Activated T-cell treated with anti-CD3 and anti-CD28 coated beads, Interleukin-2, amount 50 U/mL, for 72 hours (primary cell): Measurements from ENCODE around the gene ZBTB17. TPM values are rescaled to one million over a fixed set of nuclear protein-coding genes. Genes with fewer than 3 reads are reported as not detected.

Experiments used
- ATAC-seq, 2 donors: fragments of 150-1000 bp; cut with Tn5 transposase; replicated peaks in 1 of 2; 2 replicates each; pipeline ENCODE4 v1.10.0; 2021; ENCODE audit warnings: moderate library complexity in 2 of 2, mild to moderate bottlenecking in 1 of 2
- DNase-seq, 2 donors: peaks; one replicate each; pipeline ENCODE4 v3.0.0; 2021 to 2022; ENCODE audit warnings: mixed read lengths in 1 of 2
- H3K27ac Mint-ChIP-seq: one replicate; pipeline ENCODE4 v1.8.0; 2022; ENCODE audit warnings: mild to moderate bottlenecking, moderate library complexity, mixed read lengths
- H3K27me3 Mint-ChIP-seq: one replicate; pipeline ENCODE4 v1.8.0; 2022; ENCODE audit warnings: low read depth, mixed read lengths
- H3K36me3 Mint-ChIP-seq, 2 donors: one replicate each; pipeline ENCODE4 v1.8.0; 2022; ENCODE audit warnings: mixed read lengths in 2 of 2, mild to moderate bottlenecking in 1 of 2; ENCODE audit not compliant: insufficient read depth in 2 of 2
- H3K4me1 Mint-ChIP-seq: one replicate; pipeline ENCODE4 v1.8.0; 2022; ENCODE audit warnings: low read depth, mixed read lengths
- H3K4me3 Mint-ChIP-seq, 2 donors: one replicate each; pipeline ENCODE4 v1.8.0; 2022; ENCODE audit warnings: mild to moderate bottlenecking in 2 of 2, mixed read lengths in 2 of 2, moderate library complexity in 2 of 2
- H3K9me3 Mint-ChIP-seq, 2 donors: one replicate each; pipeline ENCODE4 v1.8.0; 2022; ENCODE audit warnings: mixed read lengths in 2 of 2
- total RNA-seq, 2 donors: library from RNA; stranded (reverse); gene quantifications; one replicate each; pipeline ENCODE4 v1.2.3, GENCODE V29; 2022

The ZBTB17 gene
- total RNA-seq, 2 donors from 2014 or later: 76.0 to 84.1 TPM

DNA sequence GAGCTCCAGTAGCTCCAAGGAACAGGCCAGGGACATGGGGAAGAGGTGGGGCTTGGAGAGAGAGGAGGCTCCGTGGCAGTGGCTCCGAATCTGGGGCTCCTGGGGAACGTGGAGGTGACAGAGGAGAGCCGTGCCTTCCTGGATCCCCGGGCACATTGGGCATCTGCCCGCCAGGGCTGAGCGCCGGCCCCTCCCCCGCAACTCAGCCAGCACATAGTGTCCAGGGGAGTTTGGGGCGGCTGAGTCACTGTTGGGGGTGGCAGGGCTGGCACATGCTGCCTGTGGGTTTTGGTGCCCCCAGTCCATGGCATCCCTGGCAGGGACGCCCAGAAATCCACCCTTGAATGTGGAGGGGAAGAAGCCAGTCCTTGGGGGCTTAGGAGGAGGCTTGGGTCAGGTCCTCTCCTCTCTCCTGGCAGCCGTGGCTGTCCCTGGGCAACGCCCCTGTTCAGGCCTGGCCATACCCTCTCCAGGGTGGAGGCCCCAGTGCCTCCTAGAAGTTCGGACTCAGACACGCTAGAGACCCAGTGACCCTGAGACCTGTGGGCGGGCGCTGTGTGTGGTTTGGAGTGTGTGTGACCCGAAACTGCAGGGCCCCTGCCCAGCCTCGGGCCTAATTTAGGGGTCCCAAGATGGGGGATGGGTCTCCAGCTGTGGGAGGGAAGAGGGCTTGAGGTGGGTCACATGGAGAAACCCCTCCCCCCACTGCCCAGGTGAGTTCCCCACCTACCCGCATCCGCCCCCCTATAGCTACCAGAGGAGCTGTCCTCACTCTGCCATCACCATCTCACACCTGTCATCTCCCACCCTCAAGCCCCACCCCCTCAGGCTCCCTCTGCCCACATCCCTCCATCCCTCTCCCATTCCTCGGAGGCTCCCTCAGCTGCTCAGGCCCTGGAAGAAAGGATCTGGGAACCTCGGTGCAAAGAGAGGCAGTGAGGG, 40.3 kb upstream of the ZBTB17 start:
- Mint-ChIP-seq H3K9me3 (no peaks in the 10 kb centered on the region), H3K27me3 (peaks cover 15% of the 10 kb centered on the region), H3K36me3 (no peaks in the 10 kb centered on the region), H3K27ac (no peak overlapping the region), H3K4me1 (peaks cover 5% of the 10 kb centered on the region), H3K4me3 (no peak overlapping the region)
- DNase-seq (no peak), ATAC-seq (no peak)

DNA sequence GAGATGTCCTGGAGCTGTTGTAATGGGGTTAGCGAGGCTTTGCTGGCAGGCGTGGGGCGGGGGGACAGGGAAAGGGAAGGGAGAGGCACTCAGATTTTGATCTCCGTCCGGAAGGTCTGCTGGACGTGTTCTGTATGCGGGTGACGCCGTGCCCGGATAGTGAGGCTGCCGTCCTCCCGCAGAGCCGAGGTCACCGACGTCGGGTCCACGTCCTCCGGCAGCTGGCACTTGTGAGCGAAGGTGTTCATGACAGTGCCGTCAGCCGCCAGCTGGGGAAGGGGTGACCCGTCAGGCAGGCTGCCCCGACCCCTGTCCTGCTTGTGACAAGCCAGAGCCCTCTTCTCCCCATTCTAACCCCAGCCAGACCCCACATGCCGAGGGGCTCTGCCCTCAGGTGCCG, 39.6 kb upstream of the ZBTB17 start:
- Mint-ChIP-seq H3K27ac (no peak overlapping the region), H3K4me3 (no peak overlapping the region), H3K27me3 (peaks cover 15% of the 10 kb centered on the region), H3K36me3 (no peaks in the 10 kb centered on the region), H3K9me3 (no peaks in the 10 kb centered on the region), H3K4me1 (peaks cover 5% of the 10 kb centered on the region)
- ATAC-seq (no peak), DNase-seq (no peak)

DNA sequence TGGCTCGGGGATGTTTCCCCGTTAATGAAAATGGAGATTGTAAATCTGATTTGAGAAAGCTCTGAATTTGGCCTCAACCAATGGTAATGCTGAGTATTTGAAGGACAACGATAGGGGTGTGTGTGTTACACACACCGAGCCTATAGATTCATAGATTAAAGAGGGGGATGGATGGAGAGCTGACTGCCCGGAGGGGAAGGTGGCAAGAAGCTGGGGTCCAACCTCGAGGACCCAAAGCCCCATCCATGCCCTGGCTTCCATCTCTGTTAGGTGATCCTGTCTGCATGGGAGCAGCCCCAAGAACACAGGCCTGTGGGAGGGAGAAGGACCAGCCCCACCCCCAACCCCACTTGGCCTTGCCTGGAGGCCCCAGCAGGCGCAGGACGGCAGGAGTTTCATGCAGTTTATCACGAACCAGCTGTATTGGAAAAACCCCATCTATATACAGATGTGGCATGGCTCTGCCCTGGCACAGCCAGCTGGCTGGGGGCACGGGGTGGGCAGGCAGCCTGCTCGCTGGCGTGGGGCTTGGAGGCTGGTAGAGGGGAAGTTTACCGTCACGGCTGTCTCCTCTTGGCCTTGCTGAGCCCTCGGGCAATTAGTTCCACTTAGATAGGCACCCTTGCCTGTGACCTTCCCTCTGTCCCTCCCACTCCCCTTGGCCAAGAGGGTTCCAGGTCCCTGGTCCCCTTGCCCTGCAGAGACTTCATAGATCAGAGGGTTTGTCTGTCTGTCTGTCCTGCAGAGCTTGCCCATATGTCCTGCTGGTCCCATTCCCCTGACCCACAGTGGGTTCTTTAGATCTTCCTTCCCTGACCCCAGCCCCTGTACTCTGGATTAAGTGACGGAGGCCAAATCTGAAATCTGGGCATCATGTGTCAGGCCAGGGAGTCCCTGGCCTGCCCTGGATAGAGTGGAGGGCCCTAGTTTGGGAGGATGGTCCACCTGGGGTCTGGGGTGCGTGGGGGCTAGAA, 38.9 kb upstream of the ZBTB17 start:
- Mint-ChIP-seq H3K27me3 (peaks cover 15% of the 10 kb centered on the region), H3K9me3 (no peaks in the 10 kb centered on the region), H3K36me3 (no peaks in the 10 kb centered on the region), H3K4me3 (no peak overlapping the region), H3K27ac (no peak overlapping the region), H3K4me1 (peaks cover 5% of the 10 kb centered on the region)
- no peak for DNase-seq
- ATAC-seq: no peak

DNA sequence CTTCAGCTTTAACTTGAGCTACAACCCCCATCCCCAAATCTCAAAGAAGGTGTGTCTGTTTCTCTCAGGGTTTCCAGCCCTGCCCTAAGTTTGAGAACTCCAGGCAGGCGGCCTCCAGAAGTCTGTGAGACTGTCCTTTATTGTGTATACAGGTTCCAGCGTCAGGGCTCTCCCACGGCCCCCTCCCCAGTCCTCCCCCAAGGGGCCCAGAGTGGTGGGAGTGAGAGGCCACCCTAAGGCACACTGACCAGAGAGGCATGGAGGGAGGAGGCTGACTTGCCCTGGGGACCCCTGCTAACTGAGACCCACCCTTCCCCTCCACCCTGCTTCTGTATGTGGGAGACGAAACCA, 38.0 kb upstream of the ZBTB17 start:
- DNase-seq: no peak
- Mint-ChIP-seq H3K9me3 (no peaks in the 10 kb centered on the region), H3K27ac (no peak overlapping the region), H3K36me3 (no peaks in the 10 kb centered on the region), H3K4me3 (peak overlapping the region in 1 of 2 donors; percentile 61), H3K27me3 (peaks cover 15% of the 10 kb centered on the region), H3K4me1 (peaks cover 5% of the 10 kb centered on the region)
- ATAC-seq: no peak

- Mint-ChIP-seq H3K4me1 (peaks cover 5% of the 10 kb centered on the region), H3K9me3 (no peaks in the 10 kb centered on the region), H3K27ac (no peak overlapping the region), H3K27me3 (peaks cover 15% of the 10 kb centered on the region), H3K4me3 (peak overlapping the region in 1 of 2 donors; percentile 61), H3K36me3 (no peaks in the 10 kb centered on the region)
- DNase-seq (peak; percentile 50 to 58), ATAC-seq (peak; percentile 67 to 73)
These were observed 37.5 kb upstream of the ZBTB17 start for GRCh38 chr1:16013220-16013907.

DNA sequence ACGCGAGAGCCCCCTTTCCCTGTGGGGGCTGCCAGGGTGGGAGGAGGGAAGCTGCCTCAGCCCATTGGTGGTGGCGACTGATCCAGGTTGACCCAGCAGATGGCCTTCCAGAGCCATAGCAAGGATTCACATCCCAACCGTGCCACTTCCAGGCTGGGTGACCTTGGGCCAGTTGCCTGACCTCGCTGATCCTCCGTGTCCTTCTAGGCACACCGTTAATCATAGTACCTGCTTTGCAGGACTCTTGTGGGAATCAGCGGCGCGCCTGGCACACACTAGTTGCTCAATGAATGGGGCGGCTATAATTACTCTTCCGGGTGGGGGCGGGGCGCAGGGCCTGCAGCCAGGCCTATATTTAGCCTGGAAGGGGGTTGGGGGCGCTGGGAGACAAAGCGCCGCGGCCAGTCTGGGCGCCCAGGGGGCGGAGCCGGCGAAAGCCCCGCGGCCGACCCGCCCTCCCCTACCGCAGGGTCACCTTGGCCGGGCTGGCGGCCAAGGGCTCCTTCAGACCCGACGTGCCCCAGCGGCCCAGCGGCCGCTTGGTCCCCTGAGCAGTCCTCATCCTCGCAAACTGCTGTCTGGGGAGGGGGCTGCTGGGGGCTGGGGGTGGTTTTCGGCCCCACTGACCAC, 36.8 kb upstream of the ZBTB17 start:
- ATAC-seq (peak; percentile 45 to 55), DNase-seq (peak; percentile 31 to 36)
- Mint-ChIP-seq H3K27ac (no peak overlapping the region), H3K9me3 (no peaks in the 10 kb centered on the region), H3K27me3 (peaks cover 15% of the 10 kb centered on the region), H3K4me3 (peak overlapping the region; percentile 32 to 61), H3K36me3 (no peaks in the 10 kb centered on the region), H3K4me1 (peaks cover 5% of the 10 kb centered on the region)

GRCh38 chr1:16011936-16012589, 36.2 kb upstream of the ZBTB17 start:
- Mint-ChIP-seq H3K4me3 (peak overlapping the region; percentile 32 to 61), H3K9me3 (no peaks in the 10 kb centered on the region), H3K27me3 (peaks cover 15% of the 10 kb centered on the region), H3K36me3 (no peaks in the 10 kb centered on the region), H3K4me1 (peaks cover 8% of the 10 kb centered on the region), H3K27ac (no peak overlapping the region)
- no peak for DNase-seq
- no peak for ATAC-seq

DNA sequence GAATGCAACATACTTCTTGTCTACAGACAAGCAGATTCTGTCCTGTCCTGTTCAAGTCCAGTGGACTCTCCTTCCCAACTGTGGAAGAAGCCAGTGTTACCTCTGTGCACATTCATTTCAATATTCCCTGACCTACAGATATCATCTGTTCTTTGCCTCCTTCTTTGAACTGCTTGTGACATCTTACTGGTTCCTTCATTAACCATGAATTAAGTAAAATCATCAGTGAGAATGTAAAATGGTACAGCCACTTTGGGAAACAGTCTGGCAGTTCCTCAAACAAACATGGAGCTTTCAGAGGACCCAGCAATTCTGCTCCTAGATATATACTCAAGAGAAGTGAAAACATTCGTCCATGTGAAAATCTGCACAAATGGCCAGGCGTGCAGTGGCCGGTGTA, 34.9 kb upstream of the ZBTB17 start:
- Mint-ChIP-seq H3K27ac (no peak overlapping the region), H3K4me1 (peaks cover 18% of the 10 kb centered on the region), H3K36me3 (no peaks in the 10 kb centered on the region), H3K9me3 (no peaks in the 10 kb centered on the region), H3K27me3 (peaks cover 15% of the 10 kb centered on the region), H3K4me3 (no peak overlapping the region)
- ATAC-seq: no peak
- DNase-seq: no peak

DNA sequence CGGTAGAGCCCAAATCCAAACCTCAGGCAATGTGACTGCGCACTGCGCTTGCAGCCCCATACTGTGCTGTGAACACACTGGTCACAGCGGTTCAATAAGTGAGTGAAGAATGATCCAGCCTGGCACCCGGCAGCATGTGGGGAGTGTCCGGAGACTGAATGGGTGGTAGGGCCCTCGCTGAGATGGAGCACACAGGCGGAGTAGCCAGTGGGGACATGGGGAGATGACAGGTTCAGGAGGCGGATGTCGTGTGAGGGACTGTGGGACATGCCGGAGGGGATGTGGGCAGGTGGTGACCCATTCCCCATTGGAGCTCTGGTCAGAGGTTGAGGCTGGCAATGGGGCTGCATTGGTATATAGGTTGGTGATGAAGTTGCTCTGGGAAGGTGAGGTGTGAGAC, 33.8 kb upstream of the ZBTB17 start:
- ATAC-seq: no peak
- H3K36me3 Mint-ChIP-seq: no peaks in the 10 kb centered on the region
- H3K4me3 Mint-ChIP-seq: no peak overlapping the region

GRCh38 chr1:16009030-16009460, 33.1 kb upstream of the ZBTB17 start:
- no peak overlapping the region for H3K4me3 Mint-ChIP-seq
- peaks cover 6% of the 10 kb centered on the region for H3K27me3 Mint-ChIP-seq
- no peaks in the 10 kb centered on the region for H3K36me3 Mint-ChIP-seq
- peak; percentile 51 to 54 for ATAC-seq
- peaks cover 18% of the 10 kb centered on the region for H3K4me1 Mint-ChIP-seq
- H3K27ac Mint-ChIP-seq: no peak overlapping the region
- no peaks in the 10 kb centered on the region for H3K9me3 Mint-ChIP-seq
- DNase-seq: peak; percentile 80 to 81

More for the DNA sequence above, 33.8 kb upstream of the ZBTB17 start:
- Mint-ChIP-seq H3K27me3 (peaks cover 13% of the 10 kb centered on the region), H3K27ac (no peak overlapping the region), H3K9me3 (no peaks in the 10 kb centered on the region), H3K4me1 (peaks cover 18% of the 10 kb centered on the region)
- no peak for DNase-seq

DNA sequence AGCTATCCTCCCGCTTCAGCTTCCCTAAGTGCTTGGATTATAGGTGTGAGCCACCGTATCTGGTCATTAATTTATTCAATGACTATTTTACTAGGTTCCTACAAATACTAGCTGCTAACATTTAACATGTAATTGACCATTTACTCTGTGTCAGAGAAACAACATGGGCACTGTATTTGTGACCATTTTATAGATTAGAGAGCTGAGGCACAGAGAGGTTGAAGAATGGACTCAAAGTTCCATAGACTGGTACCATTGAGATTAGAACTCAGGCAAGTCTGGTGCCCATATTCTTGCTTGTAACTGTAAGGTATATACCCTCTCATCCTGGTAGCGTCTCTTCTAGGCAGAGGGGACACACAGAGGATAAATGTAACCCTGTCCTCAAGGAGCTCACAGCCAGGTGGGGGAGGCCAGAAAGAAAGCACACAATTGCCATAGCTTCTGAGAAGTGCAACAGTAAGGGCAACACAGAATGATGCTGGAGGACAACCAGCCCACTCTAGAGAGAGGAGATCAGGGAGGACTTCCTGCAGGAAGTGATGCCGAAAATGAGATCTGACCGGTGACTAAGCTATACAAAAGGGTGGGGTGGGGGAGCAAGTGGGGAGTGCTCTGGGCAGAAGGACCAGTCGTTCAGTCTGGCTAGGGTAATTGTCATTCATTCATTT, 31.9 kb upstream of the ZBTB17 start:
- H3K27ac Mint-ChIP-seq: no peak overlapping the region
- no peaks in the 10 kb centered on the region for H3K36me3 Mint-ChIP-seq
- H3K27me3 Mint-ChIP-seq: peaks cover 5% of the 10 kb centered on the region
- H3K9me3 Mint-ChIP-seq: no peaks in the 10 kb centered on the region
- H3K4me3 Mint-ChIP-seq: no peak overlapping the region
- H3K4me1 Mint-ChIP-seq: peaks cover 18% of the 10 kb centered on the region
- no peak for DNase-seq
- no peak for ATAC-seq
